ENCODE measurements around the gene PRICKLE4.

Gene PRICKLE4

GRCh38 chr6:41814629-41815028 lies 34.0 kb downstream of the PRICKLE4 start:
- no peaks in the 10 kb centered on the region for H3K9me3 ChIP-seq (ENCODE audit: low read length)
- H3K36me3 ChIP-seq (ENCODE audit: insufficient read depth, low read length), result no peaks in the 10 kb centered on the region
- H3K9ac ChIP-seq (ENCODE audit: low read length), result no peak overlapping the region
- no peak overlapping the region for H3K4me3 ChIP-seq (ENCODE audit: low read depth in 1 of 2, low read length in 2 of 2)
- H3K4me1 ChIP-seq (ENCODE audit: insufficient read depth, low read length), result no peaks in the 10 kb centered on the region
- no peak overlapping the region for H3K27ac ChIP-seq (ENCODE audit: low read depth, low read length)
- no peaks in the 10 kb centered on the region for H3K27me3 ChIP-seq (ENCODE audit: control insufficient read depth in 1 of 2, insufficient read depth in 2 of 2, low read length in 2 of 2)

- no peaks in the 10 kb centered on the region for H3K27me3 ChIP-seq (ENCODE audit: control insufficient read depth in 1 of 2, insufficient read depth in 2 of 2, low read length in 2 of 2)
- H3K4me3 ChIP-seq (ENCODE audit: low read depth in 1 of 2, low read length in 2 of 2), result no peak overlapping the region
- H3K36me3 ChIP-seq (ENCODE audit: insufficient read depth, low read length), result no peaks in the 10 kb centered on the region
- H3K4me1 ChIP-seq (ENCODE audit: insufficient read depth, low read length), result no peaks in the 10 kb centered on the region
- H3K9me3 ChIP-seq (ENCODE audit: low read length), result no peaks in the 10 kb centered on the region
- no peak overlapping the region for H3K9ac ChIP-seq (ENCODE audit: low read length)
- no peak overlapping the region for H3K27ac ChIP-seq (ENCODE audit: low read depth, low read length)
These were observed 35.0 kb downstream of the PRICKLE4 start for GRCh38 chr6:41815587-41815986.

DNA sequence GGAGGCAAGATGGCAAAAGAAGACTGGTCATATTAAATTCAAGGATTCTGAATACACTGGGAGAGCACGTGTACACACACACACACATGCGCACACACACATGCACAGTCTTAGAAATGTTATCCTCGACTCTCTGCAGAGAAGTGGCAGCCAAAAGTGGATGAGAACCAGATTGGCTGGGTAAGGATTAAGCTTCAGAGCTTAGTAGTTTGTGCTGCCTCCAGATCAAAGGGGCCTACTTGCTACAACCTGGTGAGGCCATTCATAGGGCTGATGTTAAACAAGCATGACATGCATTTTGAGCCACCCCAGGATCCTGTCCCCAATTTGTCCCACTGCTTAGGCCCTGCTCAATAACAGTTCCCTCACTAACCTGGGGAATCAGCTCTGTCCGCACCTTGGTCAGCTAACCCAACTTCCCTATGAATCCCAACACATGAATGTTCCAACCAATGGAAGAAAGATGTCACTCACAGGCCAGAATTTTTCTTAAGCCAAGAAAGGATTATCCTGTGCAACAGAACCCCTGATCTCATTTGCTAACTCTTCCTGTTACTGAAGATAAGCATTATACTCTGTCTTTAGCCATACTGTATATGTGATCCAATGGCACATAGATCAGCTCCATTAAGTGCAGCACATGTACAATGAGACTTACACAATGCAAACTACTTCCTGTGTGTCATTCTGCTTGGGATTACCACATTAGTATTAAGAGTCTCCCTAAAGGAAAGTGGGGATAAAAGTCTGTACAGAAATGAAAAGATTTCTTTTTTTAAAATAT lies 37.9 kb downstream of the PRICKLE4 start:
- H3K27me3 ChIP-seq (ENCODE audit: control insufficient read depth in 1 of 2, insufficient read depth in 2 of 2, low read length in 2 of 2), result no peaks in the 10 kb centered on the region
- no peak overlapping the region for H3K4me3 ChIP-seq (ENCODE audit: low read depth in 1 of 2, low read length in 2 of 2)
- no peaks in the 10 kb centered on the region for H3K36me3 ChIP-seq (ENCODE audit: insufficient read depth, low read length)
- no peaks in the 10 kb centered on the region for H3K4me1 ChIP-seq (ENCODE audit: insufficient read depth, low read length)
- no peak overlapping the region for H3K27ac ChIP-seq (ENCODE audit: low read depth, low read length)
- H3K9ac ChIP-seq (ENCODE audit: low read length), result no peak overlapping the region
- no peaks in the 10 kb centered on the region for H3K9me3 ChIP-seq (ENCODE audit: low read length)

GRCh38 chr6:41821266-41821665 lies 40.7 kb downstream of the PRICKLE4 start:
- H3K9me3 ChIP-seq (ENCODE audit: low read length), result no peaks in the 10 kb centered on the region
- H3K27ac ChIP-seq (ENCODE audit: low read depth, low read length), result no peak overlapping the region
- H3K9ac ChIP-seq (ENCODE audit: low read length), result no peak overlapping the region
- no peak overlapping the region for H3K4me3 ChIP-seq (ENCODE audit: low read depth in 1 of 2, low read length in 2 of 2)
- no peaks in the 10 kb centered on the region for H3K27me3 ChIP-seq (ENCODE audit: control insufficient read depth in 1 of 2, insufficient read depth in 2 of 2, low read length in 2 of 2)
- no peaks in the 10 kb centered on the region for H3K4me1 ChIP-seq (ENCODE audit: insufficient read depth, low read length)
- no peaks in the 10 kb centered on the region for H3K36me3 ChIP-seq (ENCODE audit: insufficient read depth, low read length)

GRCh38 chr6:41822021-41822420 lies 41.4 kb downstream of the PRICKLE4 start:
- Histone ChIP-seq H3K4me3 (ENCODE audit: low read depth in 1 of 2, low read length in 2 of 2) (no peak overlapping the region), H3K36me3 (ENCODE audit: insufficient read depth, low read length) (no peaks in the 10 kb centered on the region), H3K9ac (ENCODE audit: low read length) (no peak overlapping the region), H3K27ac (ENCODE audit: low read depth, low read length) (no peak overlapping the region), H3K9me3 (ENCODE audit: low read length) (no peaks in the 10 kb centered on the region), H3K27me3 (ENCODE audit: control insufficient read depth in 1 of 2, insufficient read depth in 2 of 2, low read length in 2 of 2) (no peaks in the 10 kb centered on the region), H3K4me1 (ENCODE audit: insufficient read depth, low read length) (no peaks in the 10 kb centered on the region)

DNA sequence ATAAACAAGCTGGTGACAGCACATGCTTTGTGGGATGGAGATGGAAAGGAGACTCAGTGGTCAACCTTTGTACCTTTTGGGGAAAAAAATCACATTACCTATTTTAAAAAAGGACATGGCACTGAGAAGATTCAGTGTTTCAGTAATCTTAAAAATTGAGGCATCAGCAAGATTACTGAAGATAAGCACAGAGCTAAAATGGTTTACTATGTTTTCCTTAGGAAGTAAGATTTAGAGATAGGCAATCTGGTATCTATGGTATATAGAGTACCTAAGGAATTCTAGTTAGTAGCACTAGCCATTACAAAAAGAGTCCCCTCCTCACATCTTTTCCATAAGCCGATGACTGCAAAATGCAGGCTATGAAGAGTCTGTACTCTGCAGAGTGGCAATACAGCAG lies 42.6 kb downstream of the PRICKLE4 start:
- H3K4me1 ChIP-seq (ENCODE audit: insufficient read depth, low read length), result no peaks in the 10 kb centered on the region
- H3K27ac ChIP-seq (ENCODE audit: low read depth, low read length), result no peak overlapping the region
- no peak overlapping the region for H3K9ac ChIP-seq (ENCODE audit: low read length)
- no peak overlapping the region for H3K4me3 ChIP-seq (ENCODE audit: low read depth in 1 of 2, low read length in 2 of 2)
- no peaks in the 10 kb centered on the region for H3K9me3 ChIP-seq (ENCODE audit: low read length)
- no peaks in the 10 kb centered on the region for H3K27me3 ChIP-seq (ENCODE audit: control insufficient read depth in 1 of 2, insufficient read depth in 2 of 2, low read length in 2 of 2)
- H3K36me3 ChIP-seq (ENCODE audit: insufficient read depth, low read length), result no peaks in the 10 kb centered on the region

DNA sequence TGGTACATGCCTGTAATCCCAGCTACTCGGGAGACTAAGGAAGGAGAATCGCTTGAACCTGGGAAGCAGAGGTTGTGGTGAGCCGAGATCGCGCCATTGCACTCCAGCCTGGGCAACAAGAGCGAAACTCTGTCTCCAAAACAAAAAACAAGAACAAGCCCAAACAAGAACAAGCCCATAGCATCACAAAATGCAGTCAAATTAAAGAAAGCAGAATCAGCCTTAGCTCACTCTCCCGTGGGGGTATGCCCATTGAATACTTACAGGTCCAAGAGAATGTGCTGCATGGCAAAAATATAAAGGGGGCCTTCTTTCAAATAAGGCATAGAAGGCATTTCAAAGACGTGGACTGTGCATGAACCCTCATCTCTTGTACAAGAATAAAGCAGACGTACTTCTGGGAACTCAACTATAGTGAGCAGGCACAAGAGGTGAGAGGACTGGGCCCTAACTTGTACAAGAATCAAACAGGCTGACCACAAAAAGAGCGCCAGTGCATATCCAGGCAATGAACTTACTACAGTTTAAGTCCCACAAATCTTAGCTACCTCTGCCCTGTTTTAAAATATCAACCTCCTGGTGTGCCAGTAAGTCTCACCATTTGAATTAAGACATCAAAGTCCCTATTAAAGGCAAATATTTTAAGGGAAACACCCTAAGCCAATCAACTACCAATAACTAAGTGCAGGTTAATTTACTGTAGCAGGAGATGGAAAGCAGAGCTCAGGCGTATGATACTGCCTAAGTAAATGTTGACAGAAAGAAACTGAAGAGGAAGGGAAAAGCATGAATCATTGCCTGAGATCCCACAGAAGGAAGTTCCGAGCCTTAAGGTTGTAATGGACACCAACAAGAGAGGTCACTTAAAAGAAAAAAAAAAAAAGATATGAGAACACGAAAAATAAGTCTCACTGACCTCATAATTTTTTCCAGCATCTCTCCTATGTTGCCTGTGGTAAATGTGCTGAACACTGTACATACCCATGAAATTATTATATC lies 44.3 kb downstream of the PRICKLE4 start:
- H3K4me1 ChIP-seq (ENCODE audit: insufficient read depth, low read length), result no peaks in the 10 kb centered on the region
- no peak overlapping the region for H3K27ac ChIP-seq (ENCODE audit: low read depth, low read length)
- no peak overlapping the region for H3K9ac ChIP-seq (ENCODE audit: low read length)
- no peaks in the 10 kb centered on the region for H3K27me3 ChIP-seq (ENCODE audit: control insufficient read depth in 1 of 2, insufficient read depth in 2 of 2, low read length in 2 of 2)
- H3K9me3 ChIP-seq (ENCODE audit: low read length), result no peaks in the 10 kb centered on the region
- H3K36me3 ChIP-seq (ENCODE audit: insufficient read depth, low read length), result no peaks in the 10 kb centered on the region
- H3K4me3 ChIP-seq (ENCODE audit: low read depth in 1 of 2, low read length in 2 of 2), result no peak overlapping the region

GRCh38 chr6:41826343-41827022 lies 45.9 kb downstream of the PRICKLE4 start:
- no peaks in the 10 kb centered on the region for H3K9me3 ChIP-seq (ENCODE audit: low read length)
- H3K9ac ChIP-seq (ENCODE audit: low read length), result no peak overlapping the region
- no peak overlapping the region for H3K27ac ChIP-seq (ENCODE audit: low read depth, low read length)
- no peaks in the 10 kb centered on the region for H3K36me3 ChIP-seq (ENCODE audit: insufficient read depth, low read length)
- no peaks in the 10 kb centered on the region for H3K4me1 ChIP-seq (ENCODE audit: insufficient read depth, low read length)
- H3K4me3 ChIP-seq (ENCODE audit: low read depth in 1 of 2, low read length in 2 of 2), result no peak overlapping the region
- no peaks in the 10 kb centered on the region for H3K27me3 ChIP-seq (ENCODE audit: control insufficient read depth in 1 of 2, insufficient read depth in 2 of 2, low read length in 2 of 2)

DNA sequence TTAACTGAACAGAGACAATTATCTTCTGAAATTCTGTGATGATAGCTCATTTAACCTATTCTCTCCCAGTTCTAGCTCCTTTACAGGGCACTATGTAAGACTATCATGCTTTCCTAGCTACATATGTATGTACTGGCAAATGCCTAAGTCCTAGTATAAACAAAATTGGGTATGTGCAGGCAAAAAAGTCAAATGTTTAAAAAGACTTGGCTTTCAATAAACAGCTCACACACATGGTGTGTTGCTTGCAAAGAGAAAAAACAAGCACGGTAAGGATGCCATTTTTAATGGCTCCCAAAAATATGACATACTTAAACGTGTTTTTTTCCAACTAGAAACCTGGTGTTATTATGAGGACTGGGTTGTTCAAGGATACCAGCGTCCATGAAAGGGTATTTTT lies 51.7 kb downstream of the PRICKLE4 start:
- Histone ChIP-seq H3K4me1 (ENCODE audit: insufficient read depth, low read length) (no peaks in the 10 kb centered on the region), H3K27me3 (ENCODE audit: control insufficient read depth in 1 of 2, insufficient read depth in 2 of 2, low read length in 2 of 2) (no peaks in the 10 kb centered on the region), H3K36me3 (ENCODE audit: insufficient read depth, low read length) (no peaks in the 10 kb centered on the region), H3K9ac (ENCODE audit: low read length) (no peak overlapping the region), H3K27ac (ENCODE audit: low read depth, low read length) (no peak overlapping the region), H3K9me3 (ENCODE audit: low read length) (no peaks in the 10 kb centered on the region), H3K4me3 (ENCODE audit: low read depth in 1 of 2, low read length in 2 of 2) (no peak overlapping the region)

DNA sequence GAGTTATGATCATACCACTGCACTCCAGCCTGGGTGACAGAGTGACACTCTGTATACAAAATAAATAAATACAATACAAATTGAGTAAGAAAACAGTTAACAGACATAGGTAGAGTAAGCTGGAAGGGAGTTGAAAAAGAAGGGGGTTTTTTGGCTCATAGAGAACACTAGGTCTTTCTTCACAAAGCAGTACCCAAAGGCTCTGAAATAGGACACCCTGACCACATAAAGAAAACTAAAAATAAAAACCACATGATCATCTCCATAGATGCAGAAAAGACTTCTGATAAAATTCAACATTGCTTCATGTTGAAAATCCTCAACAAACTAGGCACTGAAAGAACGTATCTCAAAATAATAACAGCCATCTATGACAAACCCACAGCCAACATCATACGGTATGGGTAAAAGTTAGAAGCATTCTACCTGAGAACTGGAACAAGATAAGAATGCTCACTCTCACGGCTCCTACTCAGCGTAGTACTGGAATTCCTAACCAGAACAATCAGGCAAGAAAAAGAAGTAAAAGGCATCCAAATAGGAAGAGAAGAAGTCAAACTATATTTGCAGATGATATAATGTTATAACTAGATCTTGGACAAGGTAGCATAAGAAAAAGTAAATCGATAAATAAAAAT lies 55.6 kb downstream of the PRICKLE4 start:
- no peak overlapping the region for H3K4me3 ChIP-seq (ENCODE audit: low read depth in 1 of 2, low read length in 2 of 2)
- no peaks in the 10 kb centered on the region for H3K9me3 ChIP-seq (ENCODE audit: low read length)
- no peaks in the 10 kb centered on the region for H3K36me3 ChIP-seq (ENCODE audit: insufficient read depth, low read length)
- no peak overlapping the region for H3K9ac ChIP-seq (ENCODE audit: low read length)
- no peak overlapping the region for H3K27ac ChIP-seq (ENCODE audit: low read depth, low read length)
- no peaks in the 10 kb centered on the region for H3K27me3 ChIP-seq (ENCODE audit: control insufficient read depth in 1 of 2, insufficient read depth in 2 of 2, low read length in 2 of 2)
- no peaks in the 10 kb centered on the region for H3K4me1 ChIP-seq (ENCODE audit: insufficient read depth, low read length)

DNA sequence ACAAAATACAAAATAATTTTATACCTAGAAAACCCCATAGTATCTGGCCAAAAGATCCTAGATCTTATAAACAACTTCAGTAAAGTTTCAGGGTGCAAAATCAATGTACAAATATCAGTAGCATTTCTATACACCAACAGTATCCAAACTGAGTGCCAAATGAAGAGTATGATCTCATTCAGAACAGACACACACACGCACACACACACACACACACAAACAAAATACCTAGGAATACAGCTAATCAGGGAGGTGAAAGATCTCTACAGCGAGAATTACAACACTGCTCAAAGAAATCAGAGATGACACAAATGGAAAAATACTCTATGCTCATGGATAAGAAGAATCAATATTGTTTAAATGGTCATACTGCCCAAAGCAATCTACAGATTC lies 56.1 kb downstream of the PRICKLE4 start:
- no peaks in the 10 kb centered on the region for H3K27me3 ChIP-seq (ENCODE audit: control insufficient read depth in 1 of 2, insufficient read depth in 2 of 2, low read length in 2 of 2)
- no peaks in the 10 kb centered on the region for H3K36me3 ChIP-seq (ENCODE audit: insufficient read depth, low read length)
- H3K4me1 ChIP-seq (ENCODE audit: insufficient read depth, low read length), result no peaks in the 10 kb centered on the region
- no peaks in the 10 kb centered on the region for H3K9me3 ChIP-seq (ENCODE audit: low read length)
- no peak overlapping the region for H3K4me3 ChIP-seq (ENCODE audit: low read depth in 1 of 2, low read length in 2 of 2)
- H3K27ac ChIP-seq (ENCODE audit: low read depth, low read length), result no peak overlapping the region
- H3K9ac ChIP-seq (ENCODE audit: low read length), result no peak overlapping the region

All from muscle layer of colon (tissue), 2 donors.